ENCODE measurements around the gene CFLAR. TPM values are rescaled to one million over a fixed set of nuclear protein-coding genes. Genes with fewer than 3 reads are reported as not detected.

CFLAR gene
- total RNA-seq, 1 experiment from 2014 or later: 35.6 TPM

DNA sequence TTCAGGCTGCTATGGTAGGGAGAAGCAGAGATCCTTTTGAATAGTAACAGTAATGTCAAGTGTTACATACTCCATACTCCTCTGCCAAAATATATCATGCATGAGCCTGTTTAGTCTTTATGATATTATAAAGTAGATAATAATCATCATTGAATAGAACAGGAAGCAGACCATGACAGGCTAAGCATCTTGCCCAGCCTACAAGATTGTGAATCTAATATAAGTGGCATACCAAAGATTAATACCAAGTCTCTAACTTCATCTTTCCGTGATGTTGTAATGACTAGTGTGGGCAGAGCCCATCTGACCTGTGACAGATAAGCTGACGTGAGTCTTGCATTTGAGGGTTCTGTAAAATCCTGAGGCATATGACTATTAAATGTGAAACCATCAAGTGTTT, 31.1 kb upstream of the CFLAR start (continued):
- TF ChIP-seq, protein P1, sequence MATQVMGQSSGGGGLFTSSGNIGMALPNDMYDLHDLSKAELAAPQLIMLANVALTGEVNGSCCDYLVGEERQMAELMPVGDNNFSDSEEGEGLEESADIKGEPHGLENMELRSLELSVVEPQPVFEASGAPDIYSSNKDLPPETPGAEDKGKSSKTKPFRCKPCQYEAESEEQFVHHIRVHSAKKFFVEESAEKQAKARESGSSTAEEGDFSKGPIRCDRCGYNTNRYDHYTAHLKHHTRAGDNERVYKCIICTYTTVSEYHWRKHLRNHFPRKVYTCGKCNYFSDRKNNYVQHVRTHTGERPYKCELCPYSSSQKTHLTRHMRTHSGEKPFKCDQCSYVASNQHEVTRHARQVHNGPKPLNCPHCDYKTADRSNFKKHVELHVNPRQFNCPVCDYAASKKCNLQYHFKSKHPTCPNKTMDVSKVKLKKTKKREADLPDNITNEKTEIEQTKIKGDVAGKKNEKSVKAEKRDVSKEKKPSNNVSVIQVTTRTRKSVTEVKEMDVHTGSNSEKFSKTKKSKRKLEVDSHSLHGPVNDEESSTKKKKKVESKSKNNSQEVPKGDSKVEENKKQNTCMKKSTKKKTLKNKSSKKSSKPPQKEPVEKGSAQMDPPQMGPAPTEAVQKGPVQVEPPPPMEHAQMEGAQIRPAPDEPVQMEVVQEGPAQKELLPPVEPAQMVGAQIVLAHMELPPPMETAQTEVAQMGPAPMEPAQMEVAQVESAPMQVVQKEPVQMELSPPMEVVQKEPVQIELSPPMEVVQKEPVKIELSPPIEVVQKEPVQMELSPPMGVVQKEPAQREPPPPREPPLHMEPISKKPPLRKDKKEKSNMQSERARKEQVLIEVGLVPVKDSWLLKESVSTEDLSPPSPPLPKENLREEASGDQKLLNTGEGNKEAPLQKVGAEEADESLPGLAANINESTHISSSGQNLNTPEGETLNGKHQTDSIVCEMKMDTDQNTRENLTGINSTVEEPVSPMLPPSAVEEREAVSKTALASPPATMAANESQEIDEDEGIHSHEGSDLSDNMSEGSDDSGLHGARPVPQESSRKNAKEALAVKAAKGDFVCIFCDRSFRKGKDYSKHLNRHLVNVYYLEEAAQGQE (IDR thresholded peaks at IDR 0.05; ENCODE audit: low read depth): no peak
- TF ChIP-seq FOSL1 (IDR thresholded peaks at IDR 0.05; ENCODE audit: low read depth): no peak
- TF ChIP-seq EZH2phosphoT487 (IDR thresholded peaks at IDR 0.05; ENCODE audit: borderline replicate concordance): no peak
- no peak for TF ChIP-seq RAD21 (IDR thresholded peaks at IDR 0.05; ENCODE audit: low read depth)

GRCh38 chr2:201090574-201090973, 25.4 kb upstream of the CFLAR start:
- BruUV-seq (replicated peaks): no TSS peak
- POLR2A ChIA-PET: interaction anchor here (0.7 kb wide), 1 partner anchor 25 kb away, joined by 3 read pairs; the partner anchor contains the start of gene CFLAR
- no peaks in the 10 kb centered on the region for H3K27me3 ChIP-seq (ENCODE audit: insufficient read depth, low read length)
- H3K9me2 ChIP-seq (ENCODE audit: insufficient read depth): no peaks in the 10 kb centered on the region
- no peak for ATAC-seq
- H3K36me3 ChIP-seq (ENCODE audit: control insufficient read depth in 1 of 2, insufficient read depth in 2 of 2, low read length in 2 of 2): peaks cover 0 to 2% of the 10 kb centered on the region in 2 experiments; a peak in 2 of 4 replicates
- no peak overlapping the region for H3K9ac ChIP-seq (ENCODE audit: low read length)
- intact Hi-C loops (cut with micrococcal nuclease): no loop called here
- RAD21 ChIA-PET (ENCODE audit: low non-redundant PET in 1 of 2, low total read pairs in 2 of 2, uncharacterized antibody in 2 of 2, unreplicated experiment in 2 of 2): no interaction called here
- H3K79me2 ChIP-seq (ENCODE audit: insufficient read depth, low read length): no peaks in the 10 kb centered on the region
- DNase-seq (ENCODE audit: low read depth, low spot score): no peak
- TF ChIP-seq CEBPB (IDR thresholded peaks at IDR 0.05; ENCODE audit: low read depth) (no peak), ATF3 (IDR thresholded peaks at IDR 0.05) (no peak), ZNF274 (IDR thresholded peaks at IDR 0.05; ENCODE audit: low read depth, low read length) (no peak), ZFX (IDR thresholded peaks at IDR 0.05) (no peak), JUND (IDR thresholded peaks at IDR 0.05) (no peak), POLR2AphosphoS5 (IDR thresholded peaks at IDR 0.05; ENCODE audit: low read depth, low read length) (no peak)
- TF ChIP-seq, protein P2, sequence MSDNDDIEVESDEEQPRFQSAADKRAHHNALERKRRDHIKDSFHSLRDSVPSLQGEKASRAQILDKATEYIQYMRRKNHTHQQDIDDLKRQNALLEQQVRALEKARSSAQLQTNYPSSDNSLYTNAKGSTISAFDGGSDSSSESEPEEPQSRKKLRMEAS (IDR thresholded peaks at IDR 0.05): no peak
- H3K9me3 ChIP-seq (ENCODE audit: control insufficient read depth in 1 of 2, insufficient read depth in 1 of 2, low read depth in 1 of 2, low read length in 2 of 2): no peaks in the 10 kb centered on the region
- H3K4me1 ChIP-seq (ENCODE audit: control insufficient read depth in 1 of 2, insufficient read depth in 2 of 2, low read length in 2 of 2): no peaks in the 10 kb centered on the region
- CTCF ChIA-PET: no interaction called here
- no peak overlapping the region for H3K27ac ChIP-seq (ENCODE audit: low read depth, low read length)
- H3K4me3 ChIP-seq (replicated peaks in 1 of 2; ENCODE audit: low read depth in 1 of 2, low read length in 2 of 2): no peak overlapping the region
- H4K20me1 ChIP-seq (ENCODE audit: insufficient read depth): no peaks in the 10 kb centered on the region
- no peak overlapping the region for H2AFZ ChIP-seq (ENCODE audit: low read depth, low read length, poor library complexity, severe bottlenecking)
- no peak overlapping the region for H3K4me2 ChIP-seq (ENCODE audit: low read length)

Data from HCT116 (cell line).